Cardiac atrium fibroblast (primary cell): ENCODE data around the gene CHIA. TPM values are rescaled to one million over a fixed set of nuclear protein-coding genes. Genes with fewer than 3 reads are reported as not detected.

Experiments
- total RNA-seq: library from RNA; depleted of rRNA; stranded (reverse); fragments of >200 nt; gene quantifications from 2 replicates; pipeline ENCODE4 v1.2.3, GENCODE V29; 2015

The CHIA gene
- not detected in 2 replicates for total RNA-seq

DNA sequence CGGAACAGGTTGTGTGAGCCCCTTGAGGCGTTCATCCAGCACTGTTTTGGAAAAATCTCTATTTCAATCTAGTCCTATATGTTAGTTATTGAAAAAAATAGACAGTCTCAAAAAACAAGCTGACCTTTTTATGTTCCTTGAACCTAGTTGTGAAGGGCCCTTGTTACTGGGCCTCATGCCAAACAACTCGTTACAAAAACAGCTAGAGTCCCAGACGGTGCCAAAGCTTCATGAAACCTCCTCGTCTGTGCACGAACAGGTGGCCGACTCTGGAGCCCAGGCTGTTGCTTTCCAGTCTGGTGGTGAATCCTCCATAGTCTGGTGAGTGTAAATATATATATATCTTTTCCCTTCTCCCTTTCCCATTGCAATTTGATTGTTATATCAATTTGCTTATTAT is at the start of gene CHIA:
Gene CHIA (plus strand): TSS at position 222 of the 400 bp plus-strand sequence. CDS start 19,617 bp downstream, outside the sequence.

Other genes starting within 250 kb of the CHIA start
- gene DRAM2, start 150.8 kb upstream of the CHIA start, total RNA-seq = 66.6 and 74.0 TPM in 2 replicates
- gene CEPT1, start 150.6 kb upstream of the CHIA start, total RNA-seq = 24.0 and 31.8 TPM in 2 replicates
- 3.7 and 4.9 TPM in 2 replicates for gene DENND2D, start 90.2 kb upstream of the CHIA start, total RNA-seq
- gene CHI3L2, start 63.1 kb upstream of the CHIA start, total RNA-seq = 4.9 and 46.3 TPM in 2 replicates
- gene OVGP1, start 136.9 kb downstream of the CHIA start, total RNA-seq = 0.16 and 0.36 TPM in 2 replicates
- gene WDR77, start 158.4 kb downstream of the CHIA start, total RNA-seq = 35.3 and 41.9 TPM in 2 replicates
- 162 and 169 TPM in 2 replicates for gene ATP5PB, start 158.6 kb downstream of the CHIA start, total RNA-seq
- gene C1orf162, start 183.1 kb downstream of the CHIA start, total RNA-seq = not detected in 2 replicates
- not detected in 2 replicates for gene ADORA3, start 212.8 kb downstream of the CHIA start, total RNA-seq
- gene TMIGD3, start 212.8 kb downstream of the CHIA start, total RNA-seq = not detected in 2 replicates